H1 (cell line): ENCODE results near the gene RAB32. TPM values are rescaled to one million over a fixed set of nuclear protein-coding genes. Genes with fewer than 3 reads are reported as not detected.

Experiments used
- BACH1 ChIP-seq: IDR thresholded peaks from 2 replicates; pipeline ENCODE4 v1.6.1; 2012; ENCODE audit warnings: low read length, improper control_type of control experiment
- CEBPB ChIP-seq: IDR thresholded peaks from 2 replicates; pipeline ENCODE4 v1.6.1; 2012; ENCODE audit warnings: low read depth, low read length
- CHD7 ChIP-seq: fragments of 300-600 bp; sonication (generic); IDR thresholded peaks from 2 replicates; pipeline ENCODE4 v1.7.1; 2012; ENCODE audit warnings: low read length, moderate library complexity, mild to moderate bottlenecking, inconsistent platforms; ENCODE audit not compliant: insufficient replicate concordance
- JUN ChIP-seq: IDR thresholded peaks from 2 replicates; pipeline ENCODE4 v1.6.1; 2011; ENCODE audit warnings: low read depth, mild to moderate bottlenecking, improper control_type of control experiment, low read length
- KDM1A ChIP-seq: fragments of 200-600, 300-600 bp; sonication (generic); IDR thresholded peaks from 2 replicates; pipeline ENCODE4 v1.7.1; 2016; ENCODE audit warnings: mild to moderate bottlenecking, low read length, borderline replicate concordance
- KDM4A ChIP-seq: IDR thresholded peaks from one replicate; pipeline ENCODE4 v1.7.1; 2012; ENCODE audit warnings: low read depth, mild to moderate bottlenecking, moderate library complexity, low read length, inconsistent platforms; ENCODE audit not compliant: severe bottlenecking
- KDM5A ChIP-seq: fragments of 200-600 bp; IDR thresholded peaks from 2 replicates; pipeline ENCODE4 v1.7.1; 2012; ENCODE audit warnings: mild to moderate bottlenecking, low read length, inconsistent platforms, mixed read lengths
- MAX ChIP-seq: IDR thresholded peaks from 2 replicates; pipeline ENCODE4 v1.6.1; 2012; ENCODE audit warnings: inconsistent platforms
- RAD21 ChIP-seq, 2 experiments: IDR thresholded peaks in 1 of 2; conservative IDR thresholded peaks in 1 of 2; 2 replicates each; pipeline ENCODE4 v1.6.1; 2011; ENCODE audit warnings: low read depth in 2 of 2, low read length in 2 of 2, improper control_type of control experiment in 1 of 2, inconsistent platforms in 1 of 2, mild to moderate bottlenecking in 1 of 2, moderate library complexity in 1 of 2
- SIRT6 ChIP-seq: IDR thresholded peaks from one replicate; pipeline ENCODE4 v1.7.1; 2012; ENCODE audit warnings: low read length, inconsistent platforms
- SP4 ChIP-seq: IDR thresholded peaks from 2 replicates; pipeline ENCODE4 v1.6.1; 2012; ENCODE audit warnings: low read length, inconsistent platforms
- polyA plus RNA-seq, 7 experiments: library from polyadenylated mRNA; depleted of rRNA in 3 of 7; stranded (reverse) in 5 of 7; unstranded in 2 of 7; fragments of >200 nt in 5 of 7; fragments of 200-250 nt in 2 of 7; gene quantifications; 1 replicate in 5 of 7; 2 replicates in 1 of 7; 4 replicates in 1 of 7; pipeline versions ENCODE4 v1.2.1 to v1.2.3, GENCODE V29; 2011 to 2013; ENCODE audit warnings: missing spikeins in 2 of 7, mixed read lengths in 2 of 7
- total RNA-seq: library from RNA; stranded (reverse); fragmentation: NEBNext Ultra II Directional; extraction: Animal tissue kit (Norgen Biotek cat#: 25700); gene quantifications from 2 replicates; pipeline ENCODE4 v1.2.1, GENCODE V29; 2021

Gene RAB32
- total and polyA plus RNA-seq, 2 of the 8 experiments (the other 6 are each of a cell fraction or from before 2014, with no cell fraction given), result 3.9 to 6.3 TPM

GRCh38 chr6:146543211-146543939 is at the start of gene RAB32 (continued):
- TF ChIP-seq CHD7 (no peak), BACH1 (no peak), KDM4A (peak; percentile 14), KDM1A (no peak), CEBPB (no peak), MAX (peak; percentile 28; the same call in 1 of the 2 replicates), RAD21 (IDR thresholded peaks at IDR 0.05 in 1 of 2, conservative IDR thresholded peaks at IDR 0.05 in 1 of 2; ENCODE audit: low read depth in 2 of 2, low read length in 2 of 2) (peak; percentile 21 to 56; a peak in 3 of 4 replicates), SP4 (no peak), KDM5A (no peak), JUN (no peak), SIRT6 (no peak)
